Fibroblast of gingiva (primary cell): ENCODE measurements around the gene FAM53C.
"Not testable (repeated sequence)": the region's sequence is repeated elsewhere in the genome, so short reads cannot be mapped to it uniquely, and the experiment has no call there.

Source experiments
- DNase-seq: peaks from one replicate; pipeline ENCODE4 v3.0.0-alpha.2; 2011; ENCODE audit warnings: low read depth

FAM53C gene

DNA sequence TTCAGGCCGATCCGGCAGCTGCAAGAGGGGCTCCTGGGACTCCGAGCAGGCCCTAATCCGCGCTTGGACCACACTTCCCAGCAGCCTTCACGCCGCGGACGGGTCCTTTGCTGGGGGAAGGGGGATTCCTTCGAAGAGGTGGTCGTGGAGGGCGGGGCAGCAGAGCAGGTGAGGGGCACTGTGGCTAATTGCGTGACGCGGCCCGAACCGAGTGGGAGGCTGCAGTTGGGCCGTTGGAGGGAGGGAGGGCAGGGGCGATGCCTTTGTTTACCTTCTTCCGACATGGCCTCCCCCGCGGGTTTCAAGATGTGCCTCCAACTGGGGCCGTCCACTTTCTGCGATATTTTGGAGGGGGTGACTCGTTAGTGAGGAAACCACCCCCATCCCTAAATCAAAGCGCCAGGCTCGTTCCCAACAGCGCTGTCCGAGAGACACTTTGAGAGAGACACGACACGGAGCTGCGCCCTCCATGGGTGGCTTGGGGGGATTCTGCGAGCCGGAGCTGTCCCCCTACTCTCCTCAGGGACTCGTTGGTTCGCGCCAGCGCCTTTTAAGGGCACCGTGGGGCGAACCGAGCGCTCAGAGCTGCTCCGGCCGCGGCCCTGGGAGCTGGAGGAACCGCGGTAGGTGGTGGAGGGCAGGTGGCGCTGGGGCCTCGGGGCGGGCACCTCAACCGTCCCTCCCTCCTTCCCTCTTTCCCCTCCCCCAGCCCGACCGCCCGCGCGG is at the start of gene FAM53C:
TSS of gene FAM53C (plus strand) at position 582 of the 726 bp plus-strand sequence. CDS start 3,070 bp downstream, outside the sequence.
- peak; percentile 92 for DNase-seq

GRCh38 chr5:138289296-138289695 is 48.8 kb upstream of the FAM53C start:
- DNase-seq, result no peak

DNA sequence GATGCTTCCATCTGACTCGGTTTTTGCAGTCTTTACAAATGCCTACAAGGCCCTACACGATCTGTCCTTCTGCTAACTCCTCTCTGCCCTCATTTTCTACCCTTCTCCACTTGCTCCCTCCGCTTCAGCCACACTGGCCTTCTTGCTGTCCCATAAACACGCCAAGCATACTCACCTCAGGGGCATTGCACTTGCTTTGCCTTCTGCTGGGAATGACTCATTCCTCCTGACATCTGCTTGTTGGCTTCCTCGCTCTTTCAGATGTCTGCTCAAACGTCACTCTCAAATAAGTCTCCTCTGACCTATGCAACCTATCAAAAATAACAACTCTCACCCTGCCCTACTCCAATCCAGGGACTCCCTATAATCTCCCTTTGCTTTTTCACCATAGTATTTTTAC is 34.7 kb upstream of the FAM53C start:
- DNase-seq, result no peak

DNA sequence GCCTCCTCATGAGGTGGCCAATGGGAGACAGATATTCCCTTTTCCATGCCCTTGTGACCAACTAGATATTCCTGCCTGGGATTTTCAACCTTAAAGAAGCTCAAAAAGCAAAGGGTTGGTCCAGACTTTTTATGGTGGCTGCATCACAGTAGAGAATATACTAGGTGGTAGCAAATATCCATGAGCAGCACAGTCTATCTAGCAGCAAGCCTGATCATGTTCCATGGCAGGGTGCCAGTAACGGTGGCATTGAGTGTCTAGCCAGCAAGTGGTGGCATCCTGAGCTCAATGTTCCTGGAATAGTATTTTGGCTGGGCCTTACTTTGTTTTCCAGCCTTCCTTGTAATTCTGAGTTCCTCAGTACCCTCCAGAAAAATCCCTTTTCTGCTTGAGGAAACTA is 32.3 kb upstream of the FAM53C start:
- DNase-seq, result no peak

DNA sequence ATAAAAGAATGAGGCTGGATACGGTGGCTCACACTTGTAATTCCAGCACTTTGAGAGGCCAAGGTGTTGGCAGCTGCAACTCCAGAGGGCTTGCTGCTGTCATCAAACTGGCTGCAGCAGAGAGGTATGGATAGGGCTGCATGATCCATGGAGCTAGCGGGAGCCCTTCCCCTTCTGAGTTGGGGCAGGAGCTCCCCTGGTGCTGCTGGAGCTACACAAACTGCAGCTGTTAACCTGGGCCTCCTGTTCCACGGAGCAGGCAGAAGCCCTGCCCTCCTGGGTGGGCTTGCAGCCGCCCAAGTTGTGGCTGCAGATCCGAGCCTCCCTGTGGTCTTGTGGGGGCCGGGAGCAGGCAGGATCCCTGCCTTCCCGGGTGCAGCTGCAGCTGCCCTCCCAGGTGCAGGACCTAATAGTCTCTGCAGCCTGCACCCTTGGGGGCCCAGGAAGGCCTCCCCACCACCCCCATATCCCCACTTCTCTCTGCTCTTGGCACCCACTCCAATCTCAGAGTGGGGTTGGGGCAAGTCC is 22.3 kb upstream of the FAM53C start:
- no peak for DNase-seq

DNA sequence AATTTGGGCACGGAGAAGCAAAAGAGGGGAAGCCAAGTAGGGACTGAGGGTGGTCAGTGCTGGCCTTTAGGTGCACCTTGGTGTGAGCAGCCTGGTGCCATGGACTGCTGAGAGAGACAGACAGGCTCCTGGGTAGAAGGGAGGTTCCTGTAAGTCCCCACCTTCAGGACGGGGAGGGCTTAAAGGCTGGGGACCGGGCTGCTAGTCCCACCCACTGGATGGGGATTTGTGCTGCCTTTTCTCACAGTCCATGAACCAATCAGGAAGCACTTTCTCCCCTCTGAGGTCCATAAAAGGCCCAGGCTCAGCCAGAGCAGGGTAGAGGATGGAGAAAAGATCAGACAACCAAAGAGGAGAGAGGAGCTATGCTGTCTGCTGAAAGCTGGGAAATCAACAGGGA is 21.7 kb upstream of the FAM53C start:
- no peak for DNase-seq

- not testable (repeated sequence) for DNase-seq
Observed at GRCh38 chr5:138318211-138318610, 19.9 kb upstream of the FAM53C start.

- no peak for DNase-seq
Observed at GRCh38 chr5:138330813-138331448, 7.1 kb upstream of the FAM53C start.

- peak; percentile 99 for DNase-seq
Observed at GRCh38 chr5:138331449-138332368, 6.4 kb upstream of the FAM53C start, which contains the start of gene CDC25C. TSS of gene CDC25C (minus strand) at chr5:138331804. CDS start at chr5:138331180, 624 bp downstream.

DNA sequence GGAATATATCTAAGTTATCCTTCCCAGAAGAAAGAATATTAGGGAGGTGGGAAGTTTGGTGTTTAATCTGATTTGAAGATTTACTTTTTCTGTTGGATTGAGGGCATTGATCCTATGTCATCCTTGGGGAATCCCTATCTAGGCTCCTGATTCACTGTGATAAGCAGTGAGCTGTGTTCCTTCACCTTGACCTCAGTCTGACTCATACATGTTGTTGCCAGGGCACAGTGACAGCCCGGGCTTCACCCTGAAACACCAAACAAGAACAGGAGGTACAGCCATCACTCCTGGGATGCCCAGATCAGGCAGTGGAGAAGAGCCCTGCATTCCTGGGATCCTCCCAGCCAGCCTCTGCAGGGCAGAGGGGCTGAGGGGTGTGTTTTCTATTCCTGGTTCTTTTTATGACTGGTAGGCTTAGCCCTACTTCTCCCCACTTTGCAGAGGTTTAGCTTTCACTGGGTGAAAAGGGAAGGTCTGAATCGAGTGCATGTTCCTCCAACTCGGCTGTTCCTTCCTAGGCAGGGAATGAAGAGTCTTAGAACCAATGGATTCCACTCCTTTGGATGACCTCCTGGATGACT is 3.1 kb upstream of the FAM53C start:
- DNase-seq, result no peak

DNA sequence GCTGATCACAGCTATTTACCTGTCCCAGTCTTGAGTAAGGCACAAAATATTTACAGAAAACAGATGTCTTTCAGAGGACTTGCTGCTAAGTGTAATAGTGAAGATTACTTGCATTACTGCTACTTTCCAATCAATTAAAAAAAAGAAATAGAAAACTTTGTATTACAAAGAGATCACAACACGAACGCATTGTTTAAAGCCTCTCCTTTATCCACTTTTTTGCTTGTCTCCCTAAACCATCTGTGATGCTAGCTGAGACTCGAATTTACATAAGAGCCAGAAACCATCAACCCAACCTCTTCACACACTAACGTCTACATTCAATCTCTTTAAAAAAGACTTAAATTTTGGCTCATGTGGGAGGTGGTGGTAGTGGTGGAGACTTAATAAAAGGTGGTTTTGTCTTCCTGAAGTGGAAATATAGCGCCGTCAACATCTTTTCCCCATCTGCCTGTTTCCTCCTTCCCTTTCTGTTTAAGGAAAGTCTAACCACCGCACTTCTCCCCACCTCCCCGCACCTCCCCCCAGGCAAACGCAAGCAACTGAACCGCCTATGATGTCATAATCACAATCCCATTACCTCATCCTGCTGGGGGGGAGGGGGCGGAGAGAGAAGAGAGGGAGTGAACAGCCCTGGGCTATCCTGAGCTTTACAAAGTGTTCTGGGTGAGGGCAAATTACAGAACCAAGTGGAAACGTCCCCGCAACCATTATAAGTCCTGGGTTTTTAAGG is 948 bp upstream of the FAM53C start:
- DNase-seq, result peak; percentile 81

DNA sequence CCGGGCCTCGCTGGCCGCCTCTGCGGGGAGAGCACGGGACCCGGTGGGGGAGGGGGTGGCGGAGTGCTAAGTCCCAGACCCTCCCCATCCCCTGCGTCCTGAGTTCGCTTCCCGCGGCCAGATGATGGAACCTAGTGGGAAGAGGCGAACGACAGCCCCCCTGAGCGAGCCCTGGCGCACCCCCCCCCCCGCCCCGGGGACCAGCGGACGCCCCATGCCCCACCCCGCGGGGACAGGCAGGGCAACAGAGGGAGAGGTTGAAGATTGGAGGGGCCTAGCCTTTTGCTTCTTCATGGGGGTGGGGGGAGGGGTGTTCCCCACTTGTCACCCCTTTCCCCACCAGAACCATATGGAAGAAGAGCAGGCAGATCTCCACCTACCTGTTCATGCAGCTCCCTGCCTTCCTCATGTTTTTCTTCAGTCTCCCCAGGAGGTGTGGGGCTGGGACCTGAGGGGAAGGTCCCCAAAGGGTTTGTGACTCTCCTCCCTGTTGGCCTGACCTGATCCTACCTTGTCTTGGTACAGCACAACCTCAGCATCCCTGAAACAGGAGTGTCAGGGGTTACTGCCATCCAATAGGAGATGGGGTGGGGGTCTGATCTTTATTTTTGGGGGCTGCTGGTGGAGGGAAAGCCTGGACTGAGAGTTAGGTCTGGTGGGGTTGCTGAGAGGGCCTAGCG is 485 bp downstream of the FAM53C start:
- DNase-seq, result no peak

DNA sequence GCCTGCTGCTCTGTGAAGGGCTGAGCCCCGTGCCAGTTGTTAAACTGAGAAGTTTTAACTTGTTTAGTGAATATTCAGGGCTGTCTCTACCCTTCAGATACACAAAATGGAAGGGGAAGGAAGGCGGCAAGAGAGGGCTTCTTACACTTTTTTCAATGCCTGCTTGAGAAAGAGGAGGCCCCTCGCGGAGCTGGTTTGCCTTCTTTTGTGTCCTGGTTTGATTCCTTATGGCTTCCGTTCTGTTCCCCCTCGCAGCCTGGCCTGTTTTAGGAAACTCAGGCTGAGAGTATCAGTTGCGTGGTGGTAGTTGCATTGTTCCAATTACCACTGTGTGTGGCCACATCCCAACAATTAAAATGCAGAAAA is 1.0 kb downstream of the FAM53C start:
- peak; percentile 23 for DNase-seq

DNA sequence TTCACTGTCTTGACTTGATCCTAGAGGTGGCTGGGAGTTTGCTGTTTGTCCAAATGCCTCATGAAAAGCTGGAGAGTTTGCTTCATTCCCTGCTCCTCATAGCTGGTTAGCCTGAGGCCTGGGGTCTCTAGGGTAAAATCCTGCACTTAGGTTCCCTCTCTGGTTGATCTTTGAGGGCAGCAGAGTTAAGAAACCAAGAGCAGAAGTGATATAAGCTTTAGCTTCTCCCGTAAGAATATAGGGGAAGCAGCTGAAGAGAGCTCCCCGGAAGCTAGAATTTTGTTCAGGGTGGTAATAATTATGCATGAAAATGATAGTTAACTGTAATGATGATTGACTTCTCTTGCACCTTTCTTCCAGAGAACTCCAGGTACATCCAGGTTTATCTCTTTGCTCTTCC is 1.4 kb downstream of the FAM53C start:
- DNase-seq, result no peak

GRCh38 chr5:138340008-138340407 is 1.9 kb downstream of the FAM53C start:
- no peak for DNase-seq

DNA sequence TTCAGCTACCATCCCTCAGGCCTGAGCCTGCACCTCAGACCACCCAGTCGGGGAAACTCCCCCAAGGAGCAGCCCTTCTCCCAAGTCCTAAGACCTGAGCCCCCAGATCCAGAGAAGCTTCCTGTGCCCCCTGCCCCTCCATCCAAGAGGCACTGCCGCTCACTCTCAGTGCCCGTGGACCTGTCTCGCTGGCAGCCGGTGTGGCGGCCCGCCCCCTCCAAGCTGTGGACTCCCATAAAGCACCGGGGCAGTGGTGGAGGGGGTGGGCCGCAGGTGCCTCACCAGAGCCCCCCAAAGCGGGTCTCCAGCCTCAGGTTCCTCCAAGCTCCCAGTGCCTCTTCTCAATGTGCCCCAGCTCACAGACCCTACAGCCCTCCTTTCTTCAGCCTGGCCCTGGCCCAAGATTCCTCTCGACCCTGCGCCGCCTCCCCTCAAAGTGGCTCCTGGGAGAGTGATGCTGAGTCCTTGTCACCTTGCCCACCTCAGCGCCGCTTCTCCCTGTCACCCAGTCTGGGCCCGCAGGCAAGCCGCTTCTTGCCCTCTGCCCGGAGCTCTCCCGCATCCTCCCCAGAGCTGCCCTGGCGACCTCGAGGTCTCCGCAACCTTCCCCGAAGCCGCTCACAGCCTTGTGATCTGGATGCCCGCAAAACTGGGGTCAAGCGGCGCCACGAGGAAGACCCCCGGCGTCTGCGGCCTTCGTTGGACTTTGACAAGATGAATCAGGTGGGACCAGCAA is 7.0 kb downstream of the FAM53C start:
- no peak for DNase-seq

- no peak for DNase-seq
Observed at GRCh38 chr5:138346889-138347288, 8.8 kb downstream of the FAM53C start.

DNA sequence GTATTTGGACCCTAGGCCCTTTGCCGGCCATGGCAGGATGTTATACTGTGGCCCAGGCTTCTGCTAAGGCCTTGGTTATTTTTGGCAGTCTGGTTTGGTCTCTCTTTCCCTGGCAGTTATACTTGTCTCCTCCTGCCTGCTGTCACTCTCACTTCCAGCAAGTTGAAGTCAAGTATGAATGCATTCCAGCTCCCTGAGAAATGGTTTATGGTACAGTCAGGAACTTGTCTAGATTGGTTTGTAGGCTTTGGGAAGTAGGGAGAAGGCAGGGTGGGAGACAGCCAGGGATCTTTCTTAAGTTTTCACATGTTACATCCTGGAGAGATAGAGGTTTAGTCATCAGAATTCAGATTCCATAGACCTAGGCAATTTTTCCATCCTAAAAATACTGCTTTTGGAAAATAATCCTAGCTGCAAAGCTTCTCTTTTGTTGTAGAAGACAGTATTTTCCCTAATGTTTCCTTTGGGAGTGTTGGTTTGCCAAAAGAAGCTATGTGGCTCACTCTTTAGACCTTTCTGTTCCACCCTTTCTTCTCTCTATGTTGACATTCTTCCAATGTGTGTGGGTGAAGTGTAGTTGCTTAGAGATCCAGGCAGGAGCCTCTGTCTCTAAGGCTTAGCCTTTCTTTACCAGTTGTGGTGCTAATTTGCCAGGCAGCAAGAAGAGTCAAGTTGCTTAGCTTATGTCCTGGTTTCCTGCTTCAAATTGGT is 11.9 kb downstream of the FAM53C start:
- DNase-seq, result peak; percentile 15

DNA sequence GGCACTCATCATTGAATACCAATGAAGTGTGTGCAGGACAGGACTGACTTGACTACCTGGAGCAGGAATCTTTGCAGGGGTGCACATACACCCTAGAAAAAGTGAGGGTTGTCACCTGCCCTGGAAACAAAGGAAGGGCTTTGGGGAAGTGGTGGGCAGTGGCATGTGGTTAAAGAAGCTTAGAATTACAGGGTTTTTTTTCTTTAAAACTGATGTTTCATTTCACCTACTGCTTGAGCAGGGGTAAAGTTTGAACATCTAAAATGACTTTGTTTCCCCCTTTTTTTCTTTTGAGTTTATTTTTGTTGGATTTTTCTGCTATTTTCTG is 12.5 kb downstream of the FAM53C start:
- no peak for DNase-seq

DNA sequence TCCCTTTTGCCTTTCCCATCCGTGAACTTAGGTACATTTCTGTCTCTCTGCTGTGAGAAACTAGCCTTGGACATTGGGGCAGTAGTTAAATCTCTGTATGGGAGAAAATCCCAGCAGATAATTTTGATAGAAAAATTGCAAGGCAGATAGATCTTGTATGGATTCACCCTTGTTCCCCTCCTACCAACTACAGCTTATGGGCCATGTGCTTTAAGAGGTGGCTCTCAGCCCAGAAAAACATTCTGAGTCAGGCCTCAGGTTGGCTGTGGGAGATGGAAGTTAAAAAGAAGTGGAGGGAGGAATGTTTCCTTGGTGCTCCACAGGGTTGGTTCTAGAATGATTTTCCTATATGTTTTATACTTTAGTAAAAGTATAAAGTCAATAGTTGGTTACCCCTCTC is 13.0 kb downstream of the FAM53C start:
- peak; percentile 54 for DNase-seq
